Adrenal gland (tissue), 12 donors: ENCODE measurements around the gene USP14. TPM values are rescaled to one million over a fixed set of nuclear protein-coding genes. Genes with fewer than 3 reads are reported as not detected.
"Not testable (repeated sequence)": the region's sequence is repeated elsewhere in the genome, so short reads cannot be mapped to it uniquely, and the experiment has no call there.

Experiments
- DNase-seq, 7 donors: peaks; one replicate each; pipeline ENCODE4 v3.0.0-alpha.2; 2019 to 2020
- H3K27ac ChIP-seq, 5 donors: fragments of 200-600 bp; sonication (generic) in 4 of 5; 1 replicate in 3 of 5; 2 replicates in 2 of 5; pipeline versions ENCODE4 v1.5.1 to v1.8.0; 2016 to 2020; ENCODE audit warnings: mild to moderate bottlenecking in 1 of 5
- H3K27me3 ChIP-seq: fragments of 200-600 bp; 2 replicates; pipeline ENCODE4 v1.8.0; 2021
- H3K36me3 ChIP-seq, 2 donors: fragments of 200-600 bp; replicated peaks in 1 of 2; 1 replicate in 1 of 2; 2 replicates in 1 of 2; pipeline versions ENCODE4 v1.5.1 to v1.8.0; 2018 to 2022
- H3K4me1 ChIP-seq, 2 donors: fragments of 200-600 bp; replicated peaks in 1 of 2; 1 replicate in 1 of 2; 2 replicates in 1 of 2; pipeline versions ENCODE4 v1.5.1 to v1.8.0; 2018 to 2021
- H3K4me3 ChIP-seq, 4 donors: fragments of 200-600 bp; sonication (generic) in 3 of 4; one replicate each; pipeline ENCODE4 v1.5.1; 2016 to 2018
- H3K9me3 ChIP-seq, 3 donors: fragments of 200-600 bp; sonication (generic) in 1 of 3; replicated peaks in 1 of 3; 1 replicate in 2 of 3; 2 replicates in 1 of 3; pipeline versions ENCODE4 v1.5.1 to v1.8.0; 2016 to 2021
- POLR2A ChIP-seq, 2 donors: fragments of 450-650 bp; IDR thresholded peaks; one replicate each; pipeline ENCODE4 v1.6.1; 2017; ENCODE audit warnings: antibody characterized with exemption in 2 of 2, mild to moderate bottlenecking in 2 of 2, moderate library complexity in 1 of 2
- WGBS, 4 donors: extraction: QIAGEN DNeasy Blood & Tissue Kit in 2 of 4; methylation state at CpG; one replicate each; pipeline versions ENCODE4 v1.1.5 to v1.1.7; 2013 to 2017; 5-methylcytosine and 5-hydroxymethylcytosine counted together
- intact Hi-C, 2 donors: fragments of 100-400 bp; cut with DNase I; formaldehyde crosslinking; loops; one replicate each; pipeline versions ENCODE4 v1.14.1 to v1.15.0; 2022 to 2023
- polyA plus RNA-seq, 3 donors: library from polyadenylated mRNA; stranded (reverse); fragments of 200-250 nt in 2 of 3; fragments of 350-450 nt in 1 of 3; fragmentation: Illumina TruSeq in 1 of 3; extraction: RNeasy Lipid Tissue Mini Kit (QIAGEN cat#74804) in 1 of 3; gene quantifications; one replicate each; pipeline ENCODE4 v1.2.3, GENCODE V29; 2013 to 2014
- total RNA-seq, 9 donors: library from RNA; depleted of rRNA in 4 of 9; stranded (reverse); fragments of >200 nt in 4 of 9; fragments of 120-200 nt in 1 of 9; fragmentation: NEBNext Ultra II Directional in 1 of 9; extraction: Animal tissue kit (Norgen Biotek cat#: 25700) in 1 of 9; gene quantifications; one replicate each; pipeline versions ENCODE4 v1.1.0 to v1.2.4, GENCODE V29; 2013 to 2023
- TF ChIP-seq, protein P1 (sequence below), 6 experiments: fragments of 450-650 bp in 4 of 6; fragments of 200-600 bp in 2 of 6; sonication (generic) in 1 of 6; IDR thresholded peaks; 1 replicate in 5 of 6; 2 replicates in 1 of 6; pipeline versions ENCODE4 v1.5.1 to v1.8.0; 2016 to 2021; ENCODE audit warnings: antibody characterized with exemption in 6 of 6, mild to moderate bottlenecking in 2 of 6, moderate library complexity in 1 of 6
- donor health status: healthy with polysubstance abuse.
- donor health status: Bipolar disorder and iron deficiency.
- donor health status: DM: yes; HTN: yes; CAD: no.
- donor health status: DM: no; HTN: no; CAD: no.
- donor health status: DM: no; HTN: no; CAD: no.
- donor health status: DM: yes; HTN: yes; CAD: no.

USP14 gene
- total and polyA plus RNA-seq, 12 donors, result 12.0 to 105 (median 36.6) TPM

DNA sequence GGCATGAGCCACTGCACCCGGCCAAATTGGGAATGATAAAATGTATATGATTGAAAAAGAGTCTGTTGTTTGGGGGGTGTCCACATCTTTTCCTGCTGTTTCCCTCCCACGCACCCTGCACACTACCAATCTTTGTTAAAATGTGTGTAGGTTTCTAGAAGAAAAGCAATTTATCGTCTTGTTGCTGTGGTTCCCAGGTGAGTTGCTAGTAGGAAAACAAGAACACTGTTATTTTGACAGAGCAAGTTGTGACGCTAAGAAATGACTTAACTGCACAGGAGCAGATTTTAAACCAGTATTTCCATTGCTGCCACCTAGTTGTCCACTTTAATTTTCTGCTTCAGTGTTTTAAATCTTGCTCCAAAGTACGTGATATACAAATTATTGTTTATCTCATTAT is 21.0 kb upstream of the USP14 start:
- intact Hi-C loops, result no loop called here
- Histone ChIP-seq H3K4me1 (no peaks in the 10 kb centered on the region), H3K36me3 (no peaks in the 10 kb centered on the region), H3K27me3 (no peaks in the 10 kb centered on the region), H3K4me3 (no peak overlapping the region), H3K27ac (no peak overlapping the region), H3K9me3 (no peaks in the 10 kb centered on the region)
- TF ChIP-seq, protein P1, sequence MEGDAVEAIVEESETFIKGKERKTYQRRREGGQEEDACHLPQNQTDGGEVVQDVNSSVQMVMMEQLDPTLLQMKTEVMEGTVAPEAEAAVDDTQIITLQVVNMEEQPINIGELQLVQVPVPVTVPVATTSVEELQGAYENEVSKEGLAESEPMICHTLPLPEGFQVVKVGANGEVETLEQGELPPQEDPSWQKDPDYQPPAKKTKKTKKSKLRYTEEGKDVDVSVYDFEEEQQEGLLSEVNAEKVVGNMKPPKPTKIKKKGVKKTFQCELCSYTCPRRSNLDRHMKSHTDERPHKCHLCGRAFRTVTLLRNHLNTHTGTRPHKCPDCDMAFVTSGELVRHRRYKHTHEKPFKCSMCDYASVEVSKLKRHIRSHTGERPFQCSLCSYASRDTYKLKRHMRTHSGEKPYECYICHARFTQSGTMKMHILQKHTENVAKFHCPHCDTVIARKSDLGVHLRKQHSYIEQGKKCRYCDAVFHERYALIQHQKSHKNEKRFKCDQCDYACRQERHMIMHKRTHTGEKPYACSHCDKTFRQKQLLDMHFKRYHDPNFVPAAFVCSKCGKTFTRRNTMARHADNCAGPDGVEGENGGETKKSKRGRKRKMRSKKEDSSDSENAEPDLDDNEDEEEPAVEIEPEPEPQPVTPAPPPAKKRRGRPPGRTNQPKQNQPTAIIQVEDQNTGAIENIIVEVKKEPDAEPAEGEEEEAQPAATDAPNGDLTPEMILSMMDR (IDR thresholded peaks at IDR 0.05), result no peak
- no peak for TF ChIP-seq POLR2A (IDR thresholded peaks at IDR 0.05)
- WGBS, 4 donors, result 73 to 79% (median 77%) methylated on average over 5 of the region's 5 CpGs
- DNase-seq, result no peak

DNA sequence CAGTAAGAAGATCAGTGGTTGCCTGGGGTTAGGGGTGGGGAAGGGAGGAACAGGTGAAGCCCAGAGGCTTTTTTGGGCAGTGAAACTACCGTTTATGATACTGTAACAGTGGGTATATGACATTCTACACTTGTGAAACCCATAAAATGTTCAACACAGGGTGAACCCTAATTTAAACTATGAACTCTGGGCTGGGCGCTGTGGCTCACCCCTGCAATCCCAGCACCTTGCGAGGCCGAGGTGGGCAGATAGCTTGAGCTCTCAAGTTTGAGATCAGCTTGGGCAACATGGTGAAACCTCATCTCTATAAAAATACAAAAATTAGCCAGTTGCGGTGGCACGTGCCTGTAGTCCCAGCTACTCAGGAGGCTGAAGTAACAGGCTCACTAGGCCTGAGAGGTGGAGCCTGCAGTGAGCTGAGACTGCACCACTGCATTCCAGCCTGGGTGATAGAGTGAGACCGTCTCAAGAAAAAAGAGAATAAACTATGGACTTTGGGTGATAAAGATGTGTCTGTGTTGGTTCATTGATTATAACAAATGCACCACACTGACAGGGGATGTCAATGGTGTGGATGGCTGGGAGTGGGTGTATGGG is 17.6 kb upstream of the USP14 start:
- Histone ChIP-seq H3K4me1 (no peaks in the 10 kb centered on the region), H3K27me3 (peaks cover 11% of the 10 kb centered on the region), H3K9me3 (no peaks in the 10 kb centered on the region), H3K4me3 (no peak overlapping the region), H3K36me3 (no peaks in the 10 kb centered on the region), H3K27ac (no peak overlapping the region)
- no peak for DNase-seq
- TF ChIP-seq, protein P1 (IDR thresholded peaks at IDR 0.05), result no peak
- TF ChIP-seq POLR2A (IDR thresholded peaks at IDR 0.05), result no peak
- intact Hi-C loops, result no loop called here
- 76 to 92% (median 82%) methylated on average over 5 to 7 of the region's 7 CpGs for WGBS, 4 donors

DNA sequence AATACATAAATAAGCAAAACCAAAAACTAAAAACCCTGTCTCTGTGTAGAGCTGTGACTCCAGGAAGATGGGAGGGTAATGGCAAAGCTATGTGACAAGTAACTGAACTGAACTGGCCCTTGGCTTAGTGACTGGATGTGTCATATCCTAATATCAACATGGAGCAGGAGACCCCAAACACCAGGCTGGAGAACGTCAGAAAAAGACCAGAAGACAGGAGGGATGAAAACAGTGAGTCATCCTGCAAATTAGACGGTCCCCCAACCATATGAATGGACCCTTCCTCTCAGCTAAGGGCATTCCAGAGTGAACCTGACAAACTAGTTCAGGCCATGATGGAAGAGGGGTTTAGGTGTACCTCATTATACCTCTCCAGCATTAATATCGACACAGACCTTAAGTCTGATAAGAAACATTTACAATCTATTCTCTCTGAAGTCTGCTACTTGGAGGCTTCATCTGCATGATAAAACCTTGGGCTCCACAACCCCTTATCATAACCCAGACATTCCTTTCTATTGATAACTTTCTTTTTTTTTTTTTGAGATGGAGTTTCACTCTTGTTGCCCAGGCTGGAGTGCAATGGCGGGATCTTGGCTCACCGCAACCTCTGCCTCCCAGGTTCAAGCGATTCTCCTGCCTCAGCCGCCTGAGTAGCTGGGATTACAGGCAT is 15.6 kb upstream of the USP14 start:
- H3K4me3 ChIP-seq, DNase-seq, H3K36me3 ChIP-seq, intact Hi-C loops, H3K9me3 ChIP-seq, H3K27ac ChIP-seq, H3K4me1 ChIP-seq: not testable (repeated sequence)
- WGBS, 4 donors, result 74 to 81% (median 77%) methylated on average over 7 of the region's 7 CpGs
- peaks cover 11% of the 10 kb centered on the region for H3K27me3 ChIP-seq

DNA sequence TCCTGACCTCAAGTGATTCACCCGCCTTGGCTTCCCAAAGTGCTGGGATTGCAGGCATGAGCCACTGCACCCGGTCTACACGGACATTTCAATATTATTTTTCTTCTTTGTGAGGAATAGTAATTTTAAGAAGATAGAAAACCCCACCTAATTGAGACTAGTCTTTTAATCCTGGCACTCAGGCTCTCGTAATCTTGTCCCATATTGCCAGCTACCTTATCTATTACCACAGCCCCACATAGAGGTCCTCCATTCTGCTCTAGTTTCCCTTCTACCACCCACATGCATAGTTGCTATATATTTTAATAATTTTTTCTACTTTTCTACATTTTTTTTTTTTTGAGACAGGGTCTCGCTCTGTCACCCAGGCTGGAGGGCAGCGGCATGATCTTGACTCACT is 9.5 kb upstream of the USP14 start:
- no peaks in the 10 kb centered on the region for H3K4me1 ChIP-seq
- peaks cover under 1% of the 10 kb centered on the region for H3K27me3 ChIP-seq
- intact Hi-C loops, result no loop called here
- TF ChIP-seq POLR2A (IDR thresholded peaks at IDR 0.05), result no peak
- TF ChIP-seq, protein P1 (IDR thresholded peaks at IDR 0.05), result no peak
- 75 to 88% (median 82%) methylated on average over 6 of the region's 6 CpGs for WGBS, 4 donors
- H3K36me3 ChIP-seq, result no peaks in the 10 kb centered on the region
- H3K27ac ChIP-seq, result no peak overlapping the region
- no peak overlapping the region for H3K4me3 ChIP-seq
- no peaks in the 10 kb centered on the region for H3K9me3 ChIP-seq
- DNase-seq, result no peak

DNA sequence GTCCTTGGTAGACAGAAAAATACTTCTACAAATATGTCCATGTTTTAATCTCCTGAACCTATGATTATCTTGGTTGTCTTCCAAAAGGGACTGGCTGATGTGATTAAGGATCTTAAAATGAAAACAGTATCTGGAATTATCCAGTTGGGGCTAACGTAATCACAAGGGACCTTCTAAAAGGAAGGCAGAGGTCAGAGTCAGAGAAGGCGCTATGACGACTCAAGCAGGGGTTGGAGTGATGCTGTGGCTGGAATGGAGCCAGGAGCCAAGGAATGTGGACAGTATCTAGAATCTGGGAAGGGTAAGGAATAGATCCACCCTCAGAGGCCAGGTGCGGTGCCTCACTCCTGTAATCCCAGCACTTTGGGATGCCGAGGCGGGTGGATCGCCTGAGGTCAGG is 4.2 kb upstream of the USP14 start:
- Histone ChIP-seq H3K9me3 (no peaks in the 10 kb centered on the region), H3K27me3 (no peaks in the 10 kb centered on the region), H3K27ac (no peak overlapping the region), H3K4me3 (no peak overlapping the region), H3K36me3 (no peaks in the 10 kb centered on the region), H3K4me1 (peaks cover 0 to under 1% of the 10 kb centered on the region in 2 donors)
- no peak for DNase-seq
- WGBS, 4 donors, result 68 to 76% (median 73%) methylated on average over 7 of the region's 7 CpGs
- intact Hi-C loops, result no loop called here
- no peak for TF ChIP-seq POLR2A (IDR thresholded peaks at IDR 0.05)
- TF ChIP-seq, protein P1 (IDR thresholded peaks at IDR 0.05), result no peak
